ENCODE data around the gene SMAD3.

DNA sequence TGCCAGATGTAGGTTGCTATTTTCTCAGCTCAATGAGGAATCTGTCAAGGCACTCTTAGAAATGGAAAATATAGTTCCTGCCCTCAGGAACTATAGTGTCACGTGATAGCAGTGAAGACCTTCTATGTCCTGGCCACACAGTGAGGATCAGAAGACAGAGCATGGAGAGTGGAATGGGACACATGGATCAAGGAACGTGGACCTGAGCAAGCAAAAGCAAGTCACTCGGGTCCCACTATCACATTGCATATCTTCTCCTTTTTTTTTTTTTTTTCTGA is 21.2 kb downstream of the SMAD3 start:
- TF ChIP-seq POLR2A (IDR thresholded peaks at IDR 0.05; ENCODE audit: borderline replicate concordance, extremely low read depth, insufficient read depth, insufficient read length) (no peak), TCF7L2 (IDR thresholded peaks at IDR 0.05; ENCODE audit: borderline replicate concordance, extremely low read depth, insufficient read depth, insufficient read length) (no peak), EZH2 (IDR thresholded peaks at IDR 0.05) (no peak), ZNF274 (IDR thresholded peaks at IDR 0.05; ENCODE audit: low read depth, low read length) (no peak), SP1 (IDR thresholded peaks at IDR 0.05; ENCODE audit: low read depth) (no peak), CEBPB (IDR thresholded peaks at IDR 0.05; ENCODE audit: low read depth) (no peak), SIN3A (IDR thresholded peaks at IDR 0.05; ENCODE audit: low read depth) (no peak), POLR2AphosphoS5 (IDR thresholded peaks at IDR 0.05; ENCODE audit: low read depth, low read length) (no peak), RAD21 (IDR thresholded peaks at IDR 0.05; ENCODE audit: low read depth) (no peak), ZFX (IDR thresholded peaks at IDR 0.05) (no peak)
- TF ChIP-seq, protein P1, sequence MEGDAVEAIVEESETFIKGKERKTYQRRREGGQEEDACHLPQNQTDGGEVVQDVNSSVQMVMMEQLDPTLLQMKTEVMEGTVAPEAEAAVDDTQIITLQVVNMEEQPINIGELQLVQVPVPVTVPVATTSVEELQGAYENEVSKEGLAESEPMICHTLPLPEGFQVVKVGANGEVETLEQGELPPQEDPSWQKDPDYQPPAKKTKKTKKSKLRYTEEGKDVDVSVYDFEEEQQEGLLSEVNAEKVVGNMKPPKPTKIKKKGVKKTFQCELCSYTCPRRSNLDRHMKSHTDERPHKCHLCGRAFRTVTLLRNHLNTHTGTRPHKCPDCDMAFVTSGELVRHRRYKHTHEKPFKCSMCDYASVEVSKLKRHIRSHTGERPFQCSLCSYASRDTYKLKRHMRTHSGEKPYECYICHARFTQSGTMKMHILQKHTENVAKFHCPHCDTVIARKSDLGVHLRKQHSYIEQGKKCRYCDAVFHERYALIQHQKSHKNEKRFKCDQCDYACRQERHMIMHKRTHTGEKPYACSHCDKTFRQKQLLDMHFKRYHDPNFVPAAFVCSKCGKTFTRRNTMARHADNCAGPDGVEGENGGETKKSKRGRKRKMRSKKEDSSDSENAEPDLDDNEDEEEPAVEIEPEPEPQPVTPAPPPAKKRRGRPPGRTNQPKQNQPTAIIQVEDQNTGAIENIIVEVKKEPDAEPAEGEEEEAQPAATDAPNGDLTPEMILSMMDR (IDR thresholded peaks at IDR 0.05 in 2 of 3, conservative IDR thresholded peaks at IDR 0.05 in 1 of 3; ENCODE audit: borderline replicate concordance in 1 of 3, insufficient read depth in 1 of 3, low read depth in 2 of 3, low read length in 2 of 3) = no peak
- TF ChIP-seq, protein P2, sequence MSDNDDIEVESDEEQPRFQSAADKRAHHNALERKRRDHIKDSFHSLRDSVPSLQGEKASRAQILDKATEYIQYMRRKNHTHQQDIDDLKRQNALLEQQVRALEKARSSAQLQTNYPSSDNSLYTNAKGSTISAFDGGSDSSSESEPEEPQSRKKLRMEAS (IDR thresholded peaks at IDR 0.05) = no peak
- TF ChIP-seq, protein P3, sequence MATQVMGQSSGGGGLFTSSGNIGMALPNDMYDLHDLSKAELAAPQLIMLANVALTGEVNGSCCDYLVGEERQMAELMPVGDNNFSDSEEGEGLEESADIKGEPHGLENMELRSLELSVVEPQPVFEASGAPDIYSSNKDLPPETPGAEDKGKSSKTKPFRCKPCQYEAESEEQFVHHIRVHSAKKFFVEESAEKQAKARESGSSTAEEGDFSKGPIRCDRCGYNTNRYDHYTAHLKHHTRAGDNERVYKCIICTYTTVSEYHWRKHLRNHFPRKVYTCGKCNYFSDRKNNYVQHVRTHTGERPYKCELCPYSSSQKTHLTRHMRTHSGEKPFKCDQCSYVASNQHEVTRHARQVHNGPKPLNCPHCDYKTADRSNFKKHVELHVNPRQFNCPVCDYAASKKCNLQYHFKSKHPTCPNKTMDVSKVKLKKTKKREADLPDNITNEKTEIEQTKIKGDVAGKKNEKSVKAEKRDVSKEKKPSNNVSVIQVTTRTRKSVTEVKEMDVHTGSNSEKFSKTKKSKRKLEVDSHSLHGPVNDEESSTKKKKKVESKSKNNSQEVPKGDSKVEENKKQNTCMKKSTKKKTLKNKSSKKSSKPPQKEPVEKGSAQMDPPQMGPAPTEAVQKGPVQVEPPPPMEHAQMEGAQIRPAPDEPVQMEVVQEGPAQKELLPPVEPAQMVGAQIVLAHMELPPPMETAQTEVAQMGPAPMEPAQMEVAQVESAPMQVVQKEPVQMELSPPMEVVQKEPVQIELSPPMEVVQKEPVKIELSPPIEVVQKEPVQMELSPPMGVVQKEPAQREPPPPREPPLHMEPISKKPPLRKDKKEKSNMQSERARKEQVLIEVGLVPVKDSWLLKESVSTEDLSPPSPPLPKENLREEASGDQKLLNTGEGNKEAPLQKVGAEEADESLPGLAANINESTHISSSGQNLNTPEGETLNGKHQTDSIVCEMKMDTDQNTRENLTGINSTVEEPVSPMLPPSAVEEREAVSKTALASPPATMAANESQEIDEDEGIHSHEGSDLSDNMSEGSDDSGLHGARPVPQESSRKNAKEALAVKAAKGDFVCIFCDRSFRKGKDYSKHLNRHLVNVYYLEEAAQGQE (IDR thresholded peaks at IDR 0.05; ENCODE audit: low read depth) = no peak
